ENCODE results near the gene MOB1B. TPM values are rescaled to one million over a fixed set of nuclear protein-coding genes. Genes with fewer than 3 reads are reported as not detected.

Gene MOB1B
- total and polyA plus RNA-seq, 2 of the 13 experiments (the other 11 are each of a cell fraction or from before 2014, with no cell fraction given) = 3.9 to 4.0 TPM

GRCh38 chr4:71026086-71026485 lies 123.9 kb downstream of the MOB1B start (continued):
- peak; percentile 18; the same call in 1 of the 2 replicates for TF ChIP-seq AHDC1 (CRISPR knock-in tag; IDR thresholded peaks at IDR 0.05; ENCODE audit: borderline replicate concordance)

GRCh38 chr4:71027611-71028010 lies 125.4 kb downstream of the MOB1B start:
- Histone ChIP-seq H3K4me1 (ENCODE audit: insufficient read depth, low read length) (peaks cover 15% of the 10 kb centered on the region), H3K4me2 (ENCODE audit: low read depth, low read length) (no peak overlapping the region), H3K9me3 (ENCODE audit: low read length) (no peaks in the 10 kb centered on the region), H2AFZ (ENCODE audit: low read length) (no peak overlapping the region), H3K4me3 (replicated peaks in 1 of 3; ENCODE audit: insufficient read depth in 1 of 3, low read depth in 2 of 3, low read length in 3 of 3) (no peak overlapping the region), H3K36me3 (replicated peaks in 1 of 2; ENCODE audit: control insufficient read depth in 1 of 2, insufficient read depth in 2 of 2, low read length in 2 of 2) (peaks cover 0 to 8% of the 10 kb centered on the region in 2 experiments; a peak in 2 of 5 replicates), H4K20me1 (ENCODE audit: insufficient read depth, low read length) (no peaks in the 10 kb centered on the region), H3K9ac (ENCODE audit: insufficient read depth, low read depth, low read length) (no peak overlapping the region), H3K27ac (ENCODE audit: extremely low read length, insufficient read depth, low read length) (no peak overlapping the region), H3K27me3 (ENCODE audit: control insufficient read depth in 1 of 2, insufficient read depth in 2 of 2, low read length in 2 of 2) (no peaks in the 10 kb centered on the region), H3K79me2 (ENCODE audit: insufficient read depth, low read length) (no peaks in the 10 kb centered on the region)
- intact Hi-C loops (cut with micrococcal nuclease; ENCODE audit: unreplicated experiment) = no loop called here
- CTCF ChIA-PET (ENCODE audit: low intra/inter-chr PET ratio, low total read pairs) = no interaction called here
- POLR2A ChIA-PET = no interaction called here
- BruUV-seq (replicated peaks) = no TSS peak
- WGBS (ENCODE audit: low lambda C conversion rate) = 94% methylated on average over 1 of the region's 1 CpG
- no peak for FAIRE-seq
- in situ Hi-C loops (cut with HindIII; ENCODE audit: extremely low pct_ligation_motif_present, low pct_unique_long_range_greater_than_20kb) = no loop called here
- no peak for DNase-seq (ENCODE audit: low spot score)
- no peak for ATAC-seq
- no peak for TF ChIP-seq NFYC (CRISPR knock-in tag; IDR thresholded peaks at IDR 0.05)
- no peak for TF ChIP-seq KAT2B (IDR thresholded peaks at IDR 0.05; ENCODE audit: borderline replicate concordance, low read depth, low read length)
- TF ChIP-seq HHEX (CRISPR knock-in tag; IDR thresholded peaks at IDR 0.05) = no peak
- TF ChIP-seq GATAD2A (CRISPR knock-in tag; IDR thresholded peaks at IDR 0.05) = no peak
- TF ChIP-seq MAFF (IDR thresholded peaks at IDR 0.05; ENCODE audit: low read depth, low read length) = peak; percentile 44; the same call in 1 of the 2 replicates
- no peak for TF ChIP-seq ARID5B (CRISPR knock-in tag; IDR thresholded peaks at IDR 0.05)
- TF ChIP-seq MLXIP (CRISPR knock-in tag; IDR thresholded peaks at IDR 0.05; ENCODE audit: borderline replicate concordance) = no peak
- no peak for TF ChIP-seq TRAFD1 (CRISPR knock-in tag; IDR thresholded peaks at IDR 0.05; ENCODE audit: borderline replicate concordance)
